ENCODE measurements around the gene DUOXA2. TPM values are rescaled to one million over a fixed set of nuclear protein-coding genes. Genes with fewer than 3 reads are reported as not detected.
A peak's percentile ranks its signal among the peaks of the same experiment; 100 is the strongest.

Gene DUOXA2
- total and polyA plus RNA-seq, 2 of the 4 experiments (the other 2 are of a cell fraction): not detected

DNA sequence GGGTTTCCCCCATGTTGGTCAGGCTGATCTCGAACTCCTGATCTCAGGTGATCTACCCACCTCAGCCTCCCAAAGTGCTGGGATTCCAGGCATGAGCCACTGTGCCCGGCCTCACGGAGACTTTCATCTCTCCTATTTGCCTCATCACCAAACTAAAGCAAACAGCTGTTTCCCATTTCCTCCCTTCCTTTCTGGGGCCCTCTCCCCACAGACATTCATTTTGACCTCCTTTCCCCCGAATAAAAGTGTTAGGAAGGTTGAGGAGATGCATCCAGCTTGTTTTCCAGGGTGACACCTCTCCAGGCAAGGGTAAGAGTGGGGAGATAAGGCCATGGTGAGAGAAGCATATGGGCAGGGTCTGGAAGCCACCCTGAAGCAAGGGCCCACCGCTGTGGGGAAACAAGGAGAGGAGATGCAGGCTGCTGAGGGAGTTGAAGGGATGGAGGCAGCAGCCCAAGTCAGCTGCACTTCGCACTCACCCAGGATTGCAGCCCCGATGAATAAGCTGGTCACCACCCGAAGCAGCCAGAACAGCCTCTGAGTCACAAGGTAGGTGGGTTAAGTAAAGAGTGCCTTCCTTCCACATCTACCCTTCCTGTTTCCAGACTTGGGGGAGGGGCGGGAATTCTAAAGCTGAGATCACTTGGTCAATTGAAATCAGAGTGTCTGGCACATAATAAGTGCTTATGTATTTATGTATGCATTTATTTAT, 7.7 kb downstream of the DUOXA2 start:
- Histone ChIP-seq H3K14ac (replicated peaks; ENCODE audit: low read depth, low read length) (no peak overlapping the region), H3K36me3 (ENCODE audit: control insufficient read depth, insufficient read depth, low read length) (no peaks in the 10 kb centered on the region), H3K4me1 (ENCODE audit: control insufficient read depth, insufficient read depth, low read length) (peaks cover 3% of the 10 kb centered on the region), H4K5ac (ENCODE audit: low read depth, low read length) (no peak overlapping the region), H2AK5ac (ENCODE audit: low read depth, low read length) (no peak overlapping the region), H3K4me3 (ENCODE audit: insufficient read depth, low read depth, low read length) (no peak overlapping the region), H2AK9ac (replicated peaks; ENCODE audit: low read depth, low read length, poor library complexity) (no peak overlapping the region), H4K8ac (ENCODE audit: low read depth in 2 of 2, low read length in 2 of 2) (no peak overlapping the region), H2BK20ac (ENCODE audit: low read depth, low read length) (no peak overlapping the region), H3K9me3 (ENCODE audit: control insufficient read depth, insufficient read depth, low read length) (no peaks in the 10 kb centered on the region), H2BK120ac (ENCODE audit: low read depth, low read length) (no peak overlapping the region), H3K4ac (ENCODE audit: low read depth, low read length) (no peak overlapping the region), H2AFZ (replicated peaks; ENCODE audit: low read length, poor library complexity) (peak overlapping the region; percentile 77), H3K79me1 (ENCODE audit: low read depth in 1 of 2, low read length in 2 of 2) (no peaks in the 10 kb centered on the region), H3K27me3 (ENCODE audit: control insufficient read depth, insufficient read depth, low read length) (peaks cover 25% of the 10 kb centered on the region), H4K91ac (ENCODE audit: insufficient read depth, low read depth, low read length) (no peak overlapping the region), H2BK5ac (ENCODE audit: low read depth, low read length, poor library complexity, severe bottlenecking) (no peak overlapping the region), H3K18ac (ENCODE audit: low read depth, low read length) (no peak overlapping the region), H4K20me1 (ENCODE audit: insufficient read depth, low read length) (no peaks in the 10 kb centered on the region), H3K56ac (ENCODE audit: extremely low read depth, insufficient read depth, low read length) (no peak overlapping the region), H3K27ac (ENCODE audit: insufficient read depth, low read length) (no peak overlapping the region), H3K23ac (ENCODE audit: low read depth, low read length) (no peak overlapping the region), H3K9me1 (ENCODE audit: insufficient read depth, low read length) (no peaks in the 10 kb centered on the region), H3K4me2 (ENCODE audit: low read depth, low read length) (peak overlapping the region; percentile 3; the same call in 1 of the 2 replicates), H3K9ac (ENCODE audit: low read depth, low read length) (no peak overlapping the region), H2BK15ac (ENCODE audit: low read depth, low read length) (no peak overlapping the region)
- no TSS peak for BruUV-seq (replicated peaks)
- peak; percentile 89 for DNase-seq
- in situ Hi-C loops (cut with MboI; ENCODE audit: low sequenced_read_pairs) (no loop called here), dilution Hi-C loops (cut with HindIII; ENCODE audit: low sequenced_read_pairs, unreplicated experiment) (no loop called here), intact Hi-C loops (cut with micrococcal nuclease) (no loop called here)
- CTCF ChIA-PET: interaction anchor here (0.9 to 1.1 kb wide), 2 partner anchors 25 to 336 kb away, joined by 3 read pairs; no protein-coding TSS in a partner anchor
- POLR2A ChIA-PET (ENCODE audit: unreplicated experiment): no interaction called here
- peak; percentile 56 for ATAC-seq (ENCODE audit: low read depth)
- no CpG with 5 or more reads among the region's 9 CpGs for WGBS, 2 experiments (ENCODE audit: extremely low coverage in 2 of 2, insufficient read length in 1 of 2)
- peak; percentile 68 for TF ChIP-seq BHLHE40 (IDR thresholded peaks at IDR 0.05; ENCODE audit: low read depth, low read length)
- TF ChIP-seq FOS (IDR thresholded peaks at IDR 0.05; ENCODE audit: low read depth, low read length): peak; percentile 59
- TF ChIP-seq RCOR1 (IDR thresholded peaks at IDR 0.05; ENCODE audit: insufficient replicate concordance, low read length): no peak
- TF ChIP-seq CEBPB (IDR thresholded peaks at IDR 0.05; ENCODE audit: low read depth, low read length): peak; percentile 47; the same call in 1 of the 2 replicates
